Activated CD4-positive, alpha-beta T cell treated with anti-CD3 and anti-CD28 coated beads, Interleukin-2, amount 50 U/mL, for 24 hours (primary cell): ENCODE results near the gene RFC3.

Source experiments
- DNase-seq, 2 donors: peaks; one replicate each; pipeline ENCODE4 v3.0.0-alpha.2; 2020; ENCODE audit warnings: low read depth in 1 of 2, low spot score in 1 of 2

RFC3 gene

GRCh38 chr13:33863188-33863789, 45.3 kb downstream of the RFC3 start:
- no peak for DNase-seq

DNA sequence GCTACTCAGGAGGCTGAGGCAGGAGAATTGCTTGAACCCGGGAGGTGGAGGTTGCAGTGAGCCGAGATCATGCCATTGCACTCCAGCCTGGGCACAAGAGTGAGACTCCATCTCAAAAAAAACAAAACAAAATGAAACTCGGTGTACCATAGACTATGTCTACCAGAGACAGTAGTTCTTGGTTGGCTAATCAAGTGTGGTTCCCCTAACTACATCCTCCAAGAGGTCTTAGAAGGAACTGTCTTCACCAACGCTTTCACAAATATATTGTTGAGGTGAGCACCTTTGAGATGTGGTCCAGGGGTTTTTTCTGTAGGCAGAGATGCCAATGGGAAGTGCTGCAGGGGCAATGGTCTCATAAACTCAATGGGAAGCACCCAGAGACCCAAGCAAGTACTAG, 48.0 kb downstream of the RFC3 start:
- no peak for DNase-seq

- DNase-seq = no peak
Observed at GRCh38 chr13:33867472-33867871, 49.5 kb downstream of the RFC3 start.

DNA sequence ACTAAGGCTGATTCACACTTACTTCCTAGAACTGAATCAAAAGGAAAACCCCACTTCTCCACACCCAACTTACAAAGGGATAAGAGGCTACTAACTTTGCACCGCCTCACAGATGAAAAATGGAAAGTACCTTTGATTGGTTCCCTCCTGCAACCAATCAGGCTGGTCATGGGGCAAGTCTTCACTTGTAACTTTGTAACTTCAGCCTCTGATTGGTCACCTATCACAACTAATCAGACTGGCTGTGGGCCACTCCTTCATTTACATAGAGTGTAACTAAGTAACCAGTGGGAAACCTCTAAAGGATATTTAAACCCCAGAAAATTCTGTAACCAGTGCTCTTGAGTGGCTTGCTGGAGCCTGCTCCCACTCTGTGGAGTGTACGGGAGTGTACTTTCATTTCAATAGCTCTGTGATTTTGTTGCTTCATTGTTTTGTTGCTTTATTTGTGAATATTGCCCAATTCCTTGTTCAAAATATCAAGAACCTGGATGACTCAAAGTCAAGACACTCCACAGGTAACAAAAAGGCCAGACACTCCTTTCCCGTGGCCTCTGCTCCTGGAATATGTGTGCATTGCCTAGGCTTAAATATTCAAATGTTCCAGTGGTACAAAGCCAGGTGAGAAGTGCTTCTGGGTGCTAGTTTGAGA, 50.5 kb downstream of the RFC3 start:
- DNase-seq = no peak

DNA sequence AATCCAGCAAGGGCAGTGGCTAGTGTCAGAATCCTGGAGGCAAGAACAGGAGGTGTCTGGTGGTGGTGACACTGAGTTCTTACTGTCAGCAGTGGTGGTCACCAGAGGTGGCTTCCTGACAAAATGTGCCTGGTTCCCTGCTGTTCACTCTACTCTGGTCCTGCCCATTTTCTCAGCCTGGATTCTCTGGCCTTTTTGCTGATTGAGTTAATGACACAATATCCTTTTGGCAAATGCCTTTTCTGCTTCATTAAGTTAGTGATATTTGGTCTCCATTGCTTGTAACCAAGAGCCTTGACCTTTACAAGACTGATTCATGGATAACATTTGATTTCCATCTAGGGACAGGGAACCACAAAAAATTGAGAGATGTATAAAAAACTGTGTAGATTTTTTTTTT, 51.1 kb downstream of the RFC3 start:
- no peak for DNase-seq

- no peak for DNase-seq
Observed at GRCh38 chr13:33870046-33870668, 52.2 kb downstream of the RFC3 start.

- no peak for DNase-seq
Observed at GRCh38 chr13:33871207-33872004, 53.5 kb downstream of the RFC3 start.

DNA sequence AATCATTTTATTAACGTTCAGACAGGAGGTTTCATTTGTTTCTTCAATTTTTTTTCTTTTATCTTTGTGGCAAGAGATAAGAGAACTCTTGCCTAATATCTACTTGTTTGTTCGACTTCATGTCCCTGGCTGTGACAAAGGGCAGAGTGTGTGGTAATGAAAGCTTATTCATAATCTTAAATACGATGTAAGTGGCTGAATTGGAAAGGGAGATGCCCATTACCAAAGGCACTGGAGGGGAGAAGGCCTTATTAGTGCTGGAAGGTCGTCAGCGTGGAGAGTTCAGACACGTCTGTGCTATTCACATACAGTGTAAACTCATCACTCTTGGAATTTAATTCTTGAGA, 54.0 kb downstream of the RFC3 start:
- DNase-seq = no peak

DNA sequence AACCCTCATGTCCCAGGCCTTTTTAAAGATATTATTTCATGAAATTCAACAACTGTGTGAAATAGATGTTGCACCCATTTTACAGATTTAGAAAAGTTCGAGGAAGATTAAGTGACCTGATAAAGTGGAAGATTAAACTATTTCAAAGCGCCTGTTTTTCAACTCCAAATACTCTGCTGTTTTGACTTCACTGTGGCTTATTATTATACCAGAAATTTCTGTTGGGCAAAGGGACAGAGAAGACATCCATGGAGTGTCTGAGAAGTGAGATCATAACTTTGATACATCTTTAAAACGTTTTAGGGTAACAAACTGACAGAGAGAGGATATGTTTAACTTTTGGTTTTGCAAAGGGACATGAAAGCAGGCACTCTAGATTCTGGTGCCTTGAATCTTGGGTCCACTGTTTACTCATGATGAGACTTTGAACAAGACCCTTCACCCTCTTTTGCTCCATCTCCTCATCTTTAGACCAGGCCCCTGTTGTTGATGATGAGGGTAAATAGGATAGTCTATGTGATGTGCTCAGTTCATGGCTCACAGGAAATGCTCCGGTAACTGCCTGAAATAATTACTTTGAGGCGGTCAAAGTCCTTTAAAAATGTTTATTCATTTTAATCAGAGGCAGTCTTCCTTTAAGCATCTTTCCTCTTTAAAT, 55.4 kb downstream of the RFC3 start:
- DNase-seq = no peak

GRCh38 chr13:33874871-33875270, 56.9 kb downstream of the RFC3 start:
- DNase-seq = no peak

GRCh38 chr13:33875618-33876401, 57.9 kb downstream of the RFC3 start:
- DNase-seq = no peak

DNA sequence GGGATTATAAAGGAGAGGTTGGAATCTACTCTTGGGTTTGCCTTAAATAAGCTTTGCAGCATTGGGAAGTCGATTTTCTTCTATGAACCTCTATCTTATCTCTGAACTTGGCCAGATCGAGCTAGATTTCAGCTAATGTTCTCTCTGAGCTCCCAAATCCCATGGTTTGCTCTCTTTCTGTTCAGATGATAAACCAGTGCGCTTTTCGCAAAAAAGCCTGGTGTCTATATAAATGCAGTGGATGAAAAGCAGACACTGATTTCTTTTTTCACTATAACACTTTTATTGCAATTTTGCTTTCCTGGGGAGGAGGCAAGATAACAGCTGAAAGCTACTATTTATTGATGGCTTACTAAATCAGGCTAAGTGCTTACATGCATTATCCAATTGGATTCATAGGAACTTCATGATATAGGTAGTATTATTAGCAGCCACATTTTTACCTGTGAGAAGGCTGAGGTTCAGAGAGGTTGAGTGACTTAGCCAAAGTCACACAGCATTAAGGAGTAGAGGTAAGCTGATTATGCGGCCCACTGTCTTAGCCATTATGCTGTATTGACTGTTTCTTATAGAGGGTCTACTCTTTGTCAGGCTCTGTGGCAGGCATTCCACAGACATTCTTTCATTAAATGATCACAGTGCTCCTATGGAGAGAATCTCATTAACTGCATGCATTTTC, 58.9 kb downstream of the RFC3 start:
- no peak for DNase-seq

DNA sequence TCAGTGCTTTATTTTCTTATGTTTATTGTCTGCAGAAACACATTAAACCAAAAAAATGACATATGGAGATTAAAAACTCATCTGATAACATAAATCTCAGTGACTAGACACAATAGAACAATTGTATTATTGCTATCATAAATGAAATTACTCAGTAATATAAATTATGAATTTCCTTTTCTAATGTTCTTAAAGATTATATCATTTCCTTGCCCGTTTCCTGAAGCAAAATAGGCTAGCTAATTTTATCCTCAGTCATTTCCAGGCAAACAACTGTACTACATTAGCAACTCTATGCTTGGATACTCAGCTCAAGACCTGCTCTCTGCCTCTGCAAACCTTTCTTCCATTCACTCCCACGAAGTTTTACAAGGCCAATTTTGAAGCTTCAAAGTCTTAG, 61.2 kb downstream of the RFC3 start:
- no peak for DNase-seq

DNA sequence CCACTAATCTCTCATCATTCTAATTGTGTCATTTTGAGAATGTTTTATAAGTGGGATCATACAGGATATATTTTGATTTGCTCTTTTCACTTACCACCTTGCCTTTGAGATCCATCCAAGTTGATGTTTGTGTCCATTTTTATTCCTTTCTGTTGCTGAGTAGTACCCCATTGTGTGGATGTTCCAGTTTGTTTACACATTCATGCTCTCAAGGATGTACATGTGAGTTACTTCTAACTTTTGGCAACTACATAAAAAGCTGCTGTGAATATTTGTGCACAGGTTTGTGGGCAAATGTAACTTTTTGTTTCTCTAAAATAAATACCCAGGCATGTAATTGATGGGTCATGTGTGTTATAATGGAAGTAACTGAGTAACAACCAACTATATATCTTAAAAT, 64.9 kb downstream of the RFC3 start:
- no peak for DNase-seq

DNA sequence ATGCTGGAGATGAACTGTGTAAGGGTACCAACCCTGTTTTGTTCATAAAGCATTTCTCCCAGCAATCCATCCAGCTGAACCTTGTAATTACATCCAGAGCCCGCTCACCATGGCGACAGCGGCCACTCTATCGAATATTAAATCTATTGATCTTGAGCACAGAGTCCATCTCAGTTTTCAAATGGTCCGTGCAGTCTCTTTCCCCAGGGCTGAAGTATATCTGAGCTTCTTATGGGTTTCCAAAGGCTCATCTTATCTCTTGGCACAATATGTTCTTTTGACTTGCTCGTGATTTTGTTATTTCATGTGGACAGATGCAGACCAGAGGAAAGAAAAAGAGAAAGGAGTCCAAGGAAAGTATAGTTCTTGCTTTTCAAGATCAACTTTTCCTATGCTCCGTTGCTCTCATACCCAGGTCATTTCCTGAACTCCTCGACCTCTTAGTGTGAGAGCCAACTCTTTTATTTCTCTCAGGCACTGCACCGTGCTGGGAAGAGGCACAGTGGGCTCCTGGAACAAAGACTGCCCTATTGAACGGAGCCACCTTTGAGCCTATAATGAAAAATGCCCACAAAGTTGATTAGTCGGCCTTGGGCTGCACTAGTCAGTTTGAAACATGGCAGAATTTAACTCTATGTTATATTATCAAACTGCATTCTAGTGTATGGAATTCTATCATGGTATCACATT, 66.7 kb downstream of the RFC3 start:
- no peak for DNase-seq
